Neutrophil (primary cell): Measurements from ENCODE around the gene ADRA2B.

ENCODE experiments used
- H3K27ac ChIP-seq: fragments of 200-600 bp; sonication (generic); 2 replicates; pipeline ENCODE4 v1.5.1; 2016; ENCODE audit warnings: mild to moderate bottlenecking, moderate library complexity
- H3K27me3 ChIP-seq: fragments of 200-600 bp; sonication (generic); 2 replicates; pipeline ENCODE4 v1.6.0; 2016; ENCODE audit warnings: mild to moderate bottlenecking
- H3K36me3 ChIP-seq: fragments of 200-600 bp; sonication (generic); 2 replicates; pipeline ENCODE4 v1.5.1; 2017
- H3K4me1 ChIP-seq, 2 experiments: fragments of 200-600 bp in 1 of 2; sonication (generic) in 1 of 2; 1 replicate in 1 of 2; 2 replicates in 1 of 2; pipeline versions ENCODE4 v1.5.1 to v1.6.1; 2013 to 2016; ENCODE audit warnings: low read depth in 1 of 2, low read length in 1 of 2, mild to moderate bottlenecking in 1 of 2, moderate library complexity in 1 of 2; ENCODE audit not compliant: control insufficient read depth in 1 of 2, insufficient read depth in 1 of 2
- H3K4me3 ChIP-seq, 2 experiments: fragments of 200-600 bp in 1 of 2; sonication (generic) in 1 of 2; 1 replicate in 1 of 2; 2 replicates in 1 of 2; pipeline ENCODE4 v1.5.1; 2013 to 2016; ENCODE audit warnings: low read depth in 1 of 2, low read length in 1 of 2, mild to moderate bottlenecking in 1 of 2, moderate library complexity in 1 of 2
- H3K9me3 ChIP-seq: fragments of 200-600 bp; sonication (generic); 2 replicates; pipeline ENCODE4 v1.5.1; 2016
- TF ChIP-seq, protein P1 (sequence below): fragments of 200-600 bp; sonication (generic); IDR thresholded peaks from 2 replicates; pipeline ENCODE4 v1.5.1; 2016; ENCODE audit warnings: antibody characterized with exemption

Gene ADRA2B

DNA sequence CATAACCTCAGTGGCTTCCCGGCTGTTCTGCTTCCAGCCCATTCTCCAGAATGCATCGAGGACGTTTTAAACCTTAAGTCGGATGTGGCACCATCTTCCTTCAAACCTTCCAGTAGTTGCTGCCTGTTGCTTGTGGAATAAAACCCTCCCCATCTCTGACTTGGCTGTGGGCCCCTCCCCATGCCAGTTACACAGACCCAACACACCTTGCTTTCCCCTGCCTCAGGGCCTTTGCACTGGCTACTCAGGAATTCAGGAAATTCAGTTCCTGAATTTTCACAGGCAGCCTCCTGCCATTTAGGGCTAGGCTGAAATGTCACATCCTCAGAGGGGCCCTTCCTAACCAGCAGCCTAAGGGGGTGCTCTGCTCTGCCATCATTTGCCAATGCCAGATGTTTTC lies 5.0 kb upstream of the ADRA2B start:
- Histone ChIP-seq H3K9me3 (no peaks in the 10 kb centered on the region), H3K36me3 (no peaks in the 10 kb centered on the region), H3K4me1 (peaks cover 3 to 9% of the 10 kb centered on the region in 2 experiments), H3K27me3 (peaks cover 56% of the 10 kb centered on the region), H3K27ac (no peak overlapping the region), H3K4me3 (no peak overlapping the region)
- TF ChIP-seq, protein P1, sequence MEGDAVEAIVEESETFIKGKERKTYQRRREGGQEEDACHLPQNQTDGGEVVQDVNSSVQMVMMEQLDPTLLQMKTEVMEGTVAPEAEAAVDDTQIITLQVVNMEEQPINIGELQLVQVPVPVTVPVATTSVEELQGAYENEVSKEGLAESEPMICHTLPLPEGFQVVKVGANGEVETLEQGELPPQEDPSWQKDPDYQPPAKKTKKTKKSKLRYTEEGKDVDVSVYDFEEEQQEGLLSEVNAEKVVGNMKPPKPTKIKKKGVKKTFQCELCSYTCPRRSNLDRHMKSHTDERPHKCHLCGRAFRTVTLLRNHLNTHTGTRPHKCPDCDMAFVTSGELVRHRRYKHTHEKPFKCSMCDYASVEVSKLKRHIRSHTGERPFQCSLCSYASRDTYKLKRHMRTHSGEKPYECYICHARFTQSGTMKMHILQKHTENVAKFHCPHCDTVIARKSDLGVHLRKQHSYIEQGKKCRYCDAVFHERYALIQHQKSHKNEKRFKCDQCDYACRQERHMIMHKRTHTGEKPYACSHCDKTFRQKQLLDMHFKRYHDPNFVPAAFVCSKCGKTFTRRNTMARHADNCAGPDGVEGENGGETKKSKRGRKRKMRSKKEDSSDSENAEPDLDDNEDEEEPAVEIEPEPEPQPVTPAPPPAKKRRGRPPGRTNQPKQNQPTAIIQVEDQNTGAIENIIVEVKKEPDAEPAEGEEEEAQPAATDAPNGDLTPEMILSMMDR: no peak

DNA sequence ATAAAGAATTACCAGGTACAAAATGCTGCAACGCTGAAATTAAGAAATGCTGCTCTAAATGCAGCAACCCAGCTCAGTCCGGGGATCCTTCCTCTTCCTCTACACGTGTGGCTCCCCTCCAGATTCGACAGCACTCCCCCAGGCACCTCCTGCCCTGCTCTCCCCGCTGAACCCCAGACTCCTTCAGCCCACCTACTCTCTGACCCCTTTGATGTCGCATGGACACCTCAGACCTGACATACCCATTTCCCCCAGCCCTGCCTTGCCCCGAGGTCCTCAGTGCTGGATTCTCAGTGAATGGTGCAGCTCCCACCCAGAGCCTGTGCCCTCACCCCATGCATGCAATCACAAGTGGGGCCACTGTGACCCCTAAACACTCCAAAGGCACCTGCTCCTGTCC lies 4.6 kb upstream of the ADRA2B start:
- no peak overlapping the region for H3K4me3 ChIP-seq
- H3K27ac ChIP-seq: no peak overlapping the region
- peaks cover 3 to 13% of the 10 kb centered on the region in 2 experiments for H3K4me1 ChIP-seq
- H3K9me3 ChIP-seq: no peaks in the 10 kb centered on the region
- H3K27me3 ChIP-seq: peaks cover 60% of the 10 kb centered on the region
- TF ChIP-seq, protein P1: no peak
- H3K36me3 ChIP-seq: no peaks in the 10 kb centered on the region

DNA sequence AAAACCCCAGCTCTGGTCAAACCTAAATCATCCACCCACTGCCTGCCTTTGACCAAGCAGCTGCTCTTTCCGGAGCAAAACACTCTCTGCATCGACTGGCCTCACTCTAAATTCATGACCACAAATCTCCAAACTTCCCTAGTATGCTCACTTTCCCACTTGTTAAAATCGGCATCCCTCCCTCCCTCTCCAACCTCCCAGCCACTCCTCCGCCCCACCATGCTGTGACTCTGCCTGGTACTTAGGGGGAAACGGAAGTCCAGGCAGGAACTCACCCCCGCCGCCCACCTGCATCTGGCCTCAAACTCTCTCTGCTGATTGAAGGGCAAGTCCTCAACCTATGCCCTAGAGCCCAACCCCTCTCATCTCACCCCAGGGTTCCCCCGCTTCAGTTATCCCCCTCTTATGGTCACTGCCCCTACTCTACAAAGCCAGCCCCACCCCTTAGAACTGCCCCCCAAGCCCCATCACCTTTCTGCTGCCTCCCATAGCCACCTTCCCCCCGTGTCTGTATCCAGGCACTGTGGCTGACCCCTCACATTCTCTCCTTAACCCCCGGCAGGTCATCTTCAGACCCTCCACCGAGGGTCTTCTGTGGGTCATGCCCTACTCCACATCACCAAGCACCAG lies 3.8 kb upstream of the ADRA2B start:
- H3K27ac ChIP-seq: no peak overlapping the region
- H3K4me1 ChIP-seq: peaks cover 3 to 17% of the 10 kb centered on the region in 2 experiments
- H3K4me3 ChIP-seq: no peak overlapping the region
- TF ChIP-seq, protein P1: no peak
- no peaks in the 10 kb centered on the region for H3K9me3 ChIP-seq
- peaks cover 68% of the 10 kb centered on the region for H3K27me3 ChIP-seq
- H3K36me3 ChIP-seq: no peaks in the 10 kb centered on the region

DNA sequence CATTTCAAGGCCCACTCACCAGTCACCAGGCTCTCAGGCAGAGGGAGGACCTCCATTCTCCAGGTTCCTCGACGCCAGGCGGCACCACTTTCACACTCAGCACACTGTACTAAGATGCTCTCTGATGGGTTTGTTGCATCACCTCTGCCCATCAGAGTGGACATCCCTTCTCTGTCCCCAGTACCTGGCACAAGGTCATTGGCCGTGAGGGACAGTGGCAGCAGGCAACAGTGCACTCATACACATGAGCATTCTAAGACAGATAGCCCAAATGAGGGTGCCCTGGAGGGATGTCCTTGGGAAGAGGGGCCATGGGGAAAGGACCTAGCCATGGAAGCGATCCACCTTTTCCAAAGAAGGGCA lies 3.0 kb upstream of the ADRA2B start:
- Histone ChIP-seq H3K4me3 (no peak overlapping the region), H3K27me3 (peaks cover 77% of the 10 kb centered on the region), H3K27ac (no peak overlapping the region), H3K4me1 (peaks cover 3 to 17% of the 10 kb centered on the region in 2 experiments), H3K9me3 (no peaks in the 10 kb centered on the region), H3K36me3 (no peaks in the 10 kb centered on the region)
- TF ChIP-seq, protein P1: no peak

DNA sequence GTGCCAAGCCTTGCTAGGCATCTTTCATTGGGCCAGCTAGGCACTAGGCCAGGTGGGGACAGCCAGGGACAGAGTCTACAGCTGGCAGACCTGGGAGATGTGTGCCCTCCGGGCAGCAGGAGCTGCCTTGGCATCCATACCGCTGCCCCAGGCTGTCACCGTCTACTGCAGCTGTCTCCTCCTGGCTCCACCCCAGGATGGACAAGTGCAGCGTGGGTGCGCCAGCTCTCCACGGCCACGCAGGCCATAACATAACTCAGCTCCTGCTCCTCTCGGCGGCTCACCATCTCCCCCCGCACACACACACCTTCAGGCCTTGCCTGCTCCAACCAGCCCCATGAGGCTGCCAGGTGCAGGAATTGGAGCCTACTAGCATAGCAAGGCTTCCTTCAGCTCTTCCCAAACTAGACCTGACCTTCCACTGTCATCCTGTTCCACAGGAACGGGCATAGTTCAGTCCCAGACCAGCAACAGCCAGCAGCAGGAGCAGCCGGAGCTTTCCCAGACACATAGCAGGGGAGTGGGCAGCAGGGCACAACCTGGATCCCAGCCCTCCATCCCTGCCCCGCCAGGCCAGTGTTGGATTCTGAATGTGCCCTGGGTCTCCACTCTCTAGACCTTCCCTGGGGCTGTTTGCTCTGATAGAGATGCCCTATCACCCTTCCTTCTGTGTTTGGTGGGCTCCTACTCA lies 2.5 kb upstream of the ADRA2B start:
- peaks cover 82% of the 10 kb centered on the region for H3K27me3 ChIP-seq
- H3K9me3 ChIP-seq: no peaks in the 10 kb centered on the region
- no peaks in the 10 kb centered on the region for H3K36me3 ChIP-seq
- peaks cover 3 to 17% of the 10 kb centered on the region in 2 experiments for H3K4me1 ChIP-seq
- H3K27ac ChIP-seq: no peak overlapping the region
- no peak overlapping the region for H3K4me3 ChIP-seq
- TF ChIP-seq, protein P1: no peak
